Fibroblast of skin of scalp (primary cell): ENCODE data around the gene DNPH1.

ENCODE experiments used
- DNase-seq: peaks from one replicate; pipeline ENCODE4 v3.0.0-alpha.2; 2013

DNPH1 gene

GRCh38 chr6:43180985-43181384, 48.3 kb downstream of the DNPH1 start:
- no peak for DNase-seq

GRCh38 chr6:43180058-43180457, 49.2 kb downstream of the DNPH1 start:
- no peak for DNase-seq

- DNase-seq: no peak
These were observed 50.1 kb downstream of the DNPH1 start for GRCh38 chr6:43178951-43179830.

- DNase-seq: no peak
These were observed 51.1 kb downstream of the DNPH1 start for GRCh38 chr6:43178150-43178549.

- DNase-seq: no peak
These were observed 52.9 kb downstream of the DNPH1 start for GRCh38 chr6:43176423-43176786.

- no peak for DNase-seq
These were observed 53.4 kb downstream of the DNPH1 start for GRCh38 chr6:43175676-43176422.
